Measurements from ENCODE around the gene OR5AN1.

OR5AN1 gene

GRCh38 chr11:59403546-59403945, 44.9 kb downstream of the OR5AN1 start:
- TF ChIP-seq CTCF (IDR thresholded peaks at IDR 0.05; ENCODE audit: low read depth, low read length): no peak
- H3K4me3 ChIP-seq (ENCODE audit: low read depth, low read length): no peak overlapping the region

GRCh38 chr11:59413646-59414045, 55.0 kb downstream of the OR5AN1 start:
- no peak overlapping the region for H3K4me3 ChIP-seq (ENCODE audit: low read depth, low read length)
- TF ChIP-seq CTCF (IDR thresholded peaks at IDR 0.05; ENCODE audit: low read depth, low read length): no peak

- H3K4me3 ChIP-seq (ENCODE audit: low read depth, low read length): no peak overlapping the region
- no peak for TF ChIP-seq CTCF (IDR thresholded peaks at IDR 0.05; ENCODE audit: low read depth, low read length)
Measured at GRCh38 chr11:59415111-59415510, 56.4 kb downstream of the OR5AN1 start.

GRCh38 chr11:59416613-59417012, 57.9 kb downstream of the OR5AN1 start:
- TF ChIP-seq CTCF (IDR thresholded peaks at IDR 0.05; ENCODE audit: low read depth, low read length): no peak
- no peak overlapping the region for H3K4me3 ChIP-seq (ENCODE audit: low read depth, low read length)

GRCh38 chr11:59417023-59417422, 58.3 kb downstream of the OR5AN1 start:
- TF ChIP-seq CTCF (IDR thresholded peaks at IDR 0.05; ENCODE audit: low read depth, low read length): no peak
- H3K4me3 ChIP-seq (ENCODE audit: low read depth, low read length): no peak overlapping the region

- TF ChIP-seq CTCF (IDR thresholded peaks at IDR 0.05; ENCODE audit: low read depth, low read length): no peak
- no peak overlapping the region for H3K4me3 ChIP-seq (ENCODE audit: low read depth, low read length)
Measured at GRCh38 chr11:59418156-59418555, 59.5 kb downstream of the OR5AN1 start.

Measured in WI38 (cell line).